Measurements from ENCODE around the gene FOSL1.

FOSL1 gene

GRCh38 chr11:65861533-65862183 is 38.5 kb downstream of the FOSL1 start:
- FAIRE-seq: no peak

- no peak for FAIRE-seq
Observed at GRCh38 chr11:65861165-65861505, 39.1 kb downstream of the FOSL1 start.

GRCh38 chr11:65860278-65861164 is 39.7 kb downstream of the FOSL1 start, which contains the start of gene MUS81:
TSS of gene MUS81 (plus strand) at chr11:65860433. CDS start at chr11:65860754, 321 bp downstream.
- FAIRE-seq: no peak

GRCh38 chr11:65859812-65860277 is 40.3 kb downstream of the FOSL1 start:
- no peak for FAIRE-seq

- FAIRE-seq: no peak
Observed at GRCh38 chr11:65859095-65859811, 40.9 kb downstream of the FOSL1 start.

GRCh38 chr11:65858681-65859087 is 41.5 kb downstream of the FOSL1 start:
- FAIRE-seq: no peak

GRCh38 chr11:65857853-65858680 is 42.1 kb downstream of the FOSL1 start, which contains the start of gene CFL1:
TSS of gene CFL1 (minus strand) at chr11:65858180. CDS start at chr11:65858099, 81 bp downstream.
- FAIRE-seq: peak; percentile 47

- no peak for FAIRE-seq
Observed at GRCh38 chr11:65857500-65857852, 42.7 kb downstream of the FOSL1 start.

GRCh38 chr11:65856689-65857499 is 43.3 kb downstream of the FOSL1 start:
- FAIRE-seq: no peak

GRCh38 chr11:65855927-65856363 is 44.2 kb downstream of the FOSL1 start:
- no peak for FAIRE-seq

GRCh38 chr11:65854852-65855837 is 45.0 kb downstream of the FOSL1 start:
- FAIRE-seq: no peak

GRCh38 chr11:65854161-65854592 is 46.0 kb downstream of the FOSL1 start:
- FAIRE-seq: no peak

GRCh38 chr11:65853246-65853979 is 46.8 kb downstream of the FOSL1 start:
- no peak for FAIRE-seq

GRCh38 chr11:65852508-65853245 is 47.5 kb downstream of the FOSL1 start:
- no peak for FAIRE-seq

GRCh38 chr11:65851811-65852507 is 48.2 kb downstream of the FOSL1 start:
- no peak for FAIRE-seq

GRCh38 chr11:65851083-65851579 is 49.1 kb downstream of the FOSL1 start:
- no peak for FAIRE-seq

GRCh38 chr11:65850217-65851082 is 49.7 kb downstream of the FOSL1 start:
- no peak for FAIRE-seq
